ENCODE measurements around the gene OR7C1.

OR7C1 gene

GRCh38 chr19:14762111-14762510 lies 72.9 kb downstream of the OR7C1 start:
- no peak for TF ChIP-seq CTCF (IDR thresholded peaks at IDR 0.05; ENCODE audit: low read depth, low read length)
- H3K4me3 ChIP-seq (ENCODE audit: low read depth, low read length) = no peak overlapping the region
- DNase-seq (ENCODE audit: low read depth, low spot score) = no peak
- in situ Hi-C loops (cut with HindIII; ENCODE audit: low sequenced_read_pairs) = no loop called here

- H3K4me3 ChIP-seq (ENCODE audit: low read depth, low read length) = no peak overlapping the region
- no peak for DNase-seq (ENCODE audit: low read depth, low spot score)
- TF ChIP-seq CTCF (IDR thresholded peaks at IDR 0.05; ENCODE audit: low read depth, low read length) = no peak
- in situ Hi-C loops (cut with HindIII; ENCODE audit: low sequenced_read_pairs) = no loop called here
Measured at GRCh38 chr19:14761607-14762006, 73.4 kb downstream of the OR7C1 start.

GRCh38 chr19:14758816-14759215 lies 76.2 kb downstream of the OR7C1 start:
- no peak for TF ChIP-seq CTCF (IDR thresholded peaks at IDR 0.05; ENCODE audit: low read depth, low read length)

GRCh38 chr19:14748601-14749000 lies 86.4 kb downstream of the OR7C1 start:
- no peak for TF ChIP-seq CTCF (IDR thresholded peaks at IDR 0.05; ENCODE audit: low read depth, low read length)
- no peak overlapping the region for H3K4me3 ChIP-seq (ENCODE audit: low read depth, low read length)
- DNase-seq (ENCODE audit: low read depth, low spot score) = no peak
- in situ Hi-C loops (cut with HindIII; ENCODE audit: low sequenced_read_pairs) = no loop called here

More at GRCh38 chr19:14758816-14759215, 76.2 kb downstream of the OR7C1 start:
- no peak for DNase-seq (ENCODE audit: low read depth, low spot score)
- in situ Hi-C loops (cut with HindIII; ENCODE audit: low sequenced_read_pairs) = no loop called here
- no peak overlapping the region for H3K4me3 ChIP-seq (ENCODE audit: low read depth, low read length)

Data from astrocyte of the spinal cord (primary cell).